ENCODE results near the gene EPG5.

Gene EPG5

DNA sequence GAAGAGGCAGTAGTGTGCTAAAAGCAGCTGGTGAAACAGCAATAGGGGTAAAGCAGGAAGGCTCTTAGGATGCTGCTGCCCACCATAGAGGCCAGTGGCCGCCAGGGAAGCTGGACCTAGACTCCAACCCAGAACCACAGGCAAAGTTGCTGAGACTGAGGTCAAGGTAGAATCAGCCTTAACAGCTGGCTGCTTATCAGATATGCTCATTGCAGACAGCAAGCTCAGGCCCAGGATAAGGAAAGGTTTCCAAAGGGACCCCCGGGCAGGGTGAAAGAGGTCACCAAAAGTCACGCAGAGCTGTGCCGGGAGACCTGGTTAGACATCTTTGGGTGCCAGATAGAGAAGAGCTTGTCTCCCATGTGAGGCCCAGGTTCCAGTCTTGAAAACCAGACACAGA, 42.9 kb upstream of the EPG5 start:
- no peak overlapping the region for H3K4ac ChIP-seq (ENCODE audit: low read length)
- no peak overlapping the region for H2BK12ac ChIP-seq (ENCODE audit: low read length)
- H3K9ac ChIP-seq (ENCODE audit: low read depth, low read length, poor library complexity): no peak overlapping the region
- no peak overlapping the region for H4K8ac ChIP-seq (ENCODE audit: low read depth, low read length)
- H3K4me1 ChIP-seq (ENCODE audit: control insufficient read depth in 2 of 2, insufficient read depth in 1 of 2, low read depth in 1 of 2, low read length in 2 of 2): no peaks in the 10 kb centered on the region
- DNase-seq (ENCODE audit: low spot score): no peak
- no peak overlapping the region for H2BK5ac ChIP-seq (ENCODE audit: low read length)
- no peak overlapping the region for H3K27ac ChIP-seq (replicated peaks; ENCODE audit: low read length)
- no peak overlapping the region for H3K4me2 ChIP-seq (ENCODE audit: insufficient read depth, low read length, poor library complexity, severe bottlenecking)
- no peak overlapping the region for H3K18ac ChIP-seq (ENCODE audit: low read length)
- no peak overlapping the region for H3K4me3 ChIP-seq (ENCODE audit: low read length in 2 of 2)
- H3K23ac ChIP-seq (ENCODE audit: low read depth, low read length, poor library complexity): no peak overlapping the region
- H4K91ac ChIP-seq (ENCODE audit: low read depth, low read length, poor library complexity): no peak overlapping the region
- H3K27me3 ChIP-seq (ENCODE audit: control insufficient read depth in 3 of 3, insufficient read depth in 3 of 3, low read depth in 1 of 3, low read length in 3 of 3): no peaks in the 10 kb centered on the region
- H3K36me3 ChIP-seq (replicated peaks in 1 of 2; ENCODE audit: control insufficient read depth in 2 of 2, insufficient read depth in 2 of 2, low read length in 2 of 2): peaks cover 0 to 6% of the 10 kb centered on the region in 2 donors
- H3K79me1 ChIP-seq (ENCODE audit: low read depth, low read length): no peaks in the 10 kb centered on the region
- no peak overlapping the region for H2BK15ac ChIP-seq (ENCODE audit: low read length)
- no peaks in the 10 kb centered on the region for H3K9me3 ChIP-seq (replicated peaks in 1 of 2; ENCODE audit: control insufficient read depth in 2 of 2, insufficient read depth in 1 of 2, low read depth in 1 of 2, low read length in 2 of 2)
- H3K14ac ChIP-seq (ENCODE audit: low read length): no peak overlapping the region
- no peak overlapping the region for H2AFZ ChIP-seq (ENCODE audit: low read length)
- H2AK5ac ChIP-seq (ENCODE audit: low read depth, low read length): no peak overlapping the region
- no CpG with 5 or more reads among the region's 4 CpGs for WGBS, 2 donors (ENCODE audit: extremely low coverage in 2 of 2, insufficient read length in 2 of 2, insufficient replicate concordance in 1 of 2)
- H2BK120ac ChIP-seq (ENCODE audit: low read depth, low read length): no peak overlapping the region

DNA sequence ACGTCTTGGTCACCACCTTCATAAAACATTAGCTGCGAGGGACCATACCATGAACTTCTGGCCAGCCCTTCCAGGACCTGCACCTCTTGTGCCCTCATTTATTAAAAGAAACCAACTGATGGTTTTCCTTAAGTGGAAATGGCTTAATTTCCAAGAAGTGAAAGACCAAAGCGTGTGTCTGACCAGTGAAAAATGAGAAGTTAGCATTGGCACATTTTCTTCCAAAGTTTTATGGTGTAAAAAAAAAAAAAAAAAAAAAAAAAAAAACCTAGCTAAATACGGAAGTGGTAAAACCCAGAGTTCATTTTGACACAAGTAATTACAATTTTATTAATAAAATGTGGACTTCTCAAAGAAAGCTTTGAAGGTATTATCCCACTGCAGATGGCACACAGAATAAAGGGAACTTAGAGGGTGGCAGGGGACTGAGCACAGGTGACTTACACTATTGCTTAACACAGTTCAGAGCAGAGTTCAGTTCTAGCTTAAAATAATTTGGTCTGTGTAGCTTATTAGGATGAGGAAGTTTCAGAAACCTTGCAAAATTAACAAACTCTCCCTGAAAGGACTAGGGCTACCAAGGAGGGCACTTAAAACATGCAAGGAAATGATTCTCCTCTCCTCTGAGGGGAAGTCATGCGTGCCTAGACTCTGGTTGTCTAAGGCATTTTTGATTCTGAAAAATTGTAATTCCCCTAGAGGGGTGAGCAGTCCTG, 42.2 kb upstream of the EPG5 start:
- H3K9ac ChIP-seq (ENCODE audit: low read depth, low read length, poor library complexity): no peak overlapping the region
- H3K4ac ChIP-seq (ENCODE audit: low read length): no peak overlapping the region
- no peak overlapping the region for H2BK5ac ChIP-seq (ENCODE audit: low read length)
- no peaks in the 10 kb centered on the region for H3K9me3 ChIP-seq (replicated peaks in 1 of 2; ENCODE audit: control insufficient read depth in 2 of 2, insufficient read depth in 1 of 2, low read depth in 1 of 2, low read length in 2 of 2)
- H2BK120ac ChIP-seq (ENCODE audit: low read depth, low read length): no peak overlapping the region
- no peak overlapping the region for H3K18ac ChIP-seq (ENCODE audit: low read length)
- H2AK5ac ChIP-seq (ENCODE audit: low read depth, low read length): no peak overlapping the region
- WGBS, 2 donors (ENCODE audit: extremely low coverage in 2 of 2, insufficient read length in 2 of 2, insufficient replicate concordance in 1 of 2): no CpG with 5 or more reads among the region's 5 CpGs
- H3K27ac ChIP-seq (replicated peaks; ENCODE audit: low read length): no peak overlapping the region
- H3K4me3 ChIP-seq (ENCODE audit: low read length in 2 of 2): no peak overlapping the region
- H3K23ac ChIP-seq (ENCODE audit: low read depth, low read length, poor library complexity): no peak overlapping the region
- H3K4me2 ChIP-seq (ENCODE audit: insufficient read depth, low read length, poor library complexity, severe bottlenecking): no peak overlapping the region
- no peak overlapping the region for H4K8ac ChIP-seq (ENCODE audit: low read depth, low read length)
- no peak overlapping the region for H2BK15ac ChIP-seq (ENCODE audit: low read length)
- no peak for DNase-seq (ENCODE audit: low spot score)
- H3K79me1 ChIP-seq (ENCODE audit: low read depth, low read length): no peaks in the 10 kb centered on the region
- H2BK12ac ChIP-seq (ENCODE audit: low read length): no peak overlapping the region
- no peaks in the 10 kb centered on the region for H3K4me1 ChIP-seq (ENCODE audit: control insufficient read depth in 2 of 2, insufficient read depth in 1 of 2, low read depth in 1 of 2, low read length in 2 of 2)
- no peaks in the 10 kb centered on the region for H3K27me3 ChIP-seq (ENCODE audit: control insufficient read depth in 3 of 3, insufficient read depth in 3 of 3, low read depth in 1 of 3, low read length in 3 of 3)
- no peak overlapping the region for H4K91ac ChIP-seq (ENCODE audit: low read depth, low read length, poor library complexity)
- no peak overlapping the region for H3K14ac ChIP-seq (ENCODE audit: low read length)
- H3K36me3 ChIP-seq (replicated peaks in 1 of 2; ENCODE audit: control insufficient read depth in 2 of 2, insufficient read depth in 2 of 2, low read length in 2 of 2): peaks cover 0 to 6% of the 10 kb centered on the region in 2 donors
- no peak overlapping the region for H2AFZ ChIP-seq (ENCODE audit: low read length)

DNA sequence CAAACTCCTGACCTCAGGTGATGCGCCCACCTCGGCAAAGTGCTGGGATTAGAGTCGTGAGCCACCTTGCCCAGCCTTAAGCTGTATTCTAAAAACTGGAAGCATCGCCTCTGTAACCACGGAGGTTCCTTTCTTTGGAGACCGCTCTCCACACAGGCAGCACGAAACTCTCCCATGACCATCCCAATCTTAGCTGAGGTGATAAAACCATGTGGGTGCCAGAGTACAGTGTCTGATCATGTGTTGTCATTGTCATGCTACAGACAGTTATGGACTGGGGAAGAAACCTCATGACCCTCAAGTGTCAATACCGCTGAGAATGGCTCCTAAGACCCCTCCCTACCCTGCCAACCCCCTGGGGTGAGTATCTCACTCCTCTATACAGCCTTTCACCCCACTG, 41.4 kb upstream of the EPG5 start:
- no peak overlapping the region for H3K9ac ChIP-seq (ENCODE audit: low read depth, low read length, poor library complexity)
- H3K4ac ChIP-seq (ENCODE audit: low read length): no peak overlapping the region
- WGBS, 2 donors (ENCODE audit: extremely low coverage in 2 of 2, insufficient read length in 2 of 2, insufficient replicate concordance in 1 of 2): no CpG with 5 or more reads among the region's 8 CpGs
- H2BK120ac ChIP-seq (ENCODE audit: low read depth, low read length): no peak overlapping the region
- no peak overlapping the region for H3K27ac ChIP-seq (replicated peaks; ENCODE audit: low read length)
- no peak overlapping the region for H4K8ac ChIP-seq (ENCODE audit: low read depth, low read length)
- H3K27me3 ChIP-seq (ENCODE audit: control insufficient read depth in 3 of 3, insufficient read depth in 3 of 3, low read depth in 1 of 3, low read length in 3 of 3): no peaks in the 10 kb centered on the region
- no peak for DNase-seq (ENCODE audit: low spot score)
- no peak overlapping the region for H3K4me3 ChIP-seq (ENCODE audit: low read length in 2 of 2)
- H3K4me1 ChIP-seq (ENCODE audit: control insufficient read depth in 2 of 2, insufficient read depth in 1 of 2, low read depth in 1 of 2, low read length in 2 of 2): no peaks in the 10 kb centered on the region
- H2BK15ac ChIP-seq (ENCODE audit: low read length): no peak overlapping the region
- H3K4me2 ChIP-seq (ENCODE audit: insufficient read depth, low read length, poor library complexity, severe bottlenecking): no peak overlapping the region
- H2BK12ac ChIP-seq (ENCODE audit: low read length): no peak overlapping the region
- no peaks in the 10 kb centered on the region for H3K79me1 ChIP-seq (ENCODE audit: low read depth, low read length)
- H3K23ac ChIP-seq (ENCODE audit: low read depth, low read length, poor library complexity): no peak overlapping the region
- H3K9me3 ChIP-seq (replicated peaks in 1 of 2; ENCODE audit: control insufficient read depth in 2 of 2, insufficient read depth in 1 of 2, low read depth in 1 of 2, low read length in 2 of 2): no peaks in the 10 kb centered on the region
- peaks cover 0 to 6% of the 10 kb centered on the region in 2 donors for H3K36me3 ChIP-seq (replicated peaks in 1 of 2; ENCODE audit: control insufficient read depth in 2 of 2, insufficient read depth in 2 of 2, low read length in 2 of 2)
- no peak overlapping the region for H2BK5ac ChIP-seq (ENCODE audit: low read length)
- H4K91ac ChIP-seq (ENCODE audit: low read depth, low read length, poor library complexity): no peak overlapping the region
- H2AK5ac ChIP-seq (ENCODE audit: low read depth, low read length): no peak overlapping the region
- H3K18ac ChIP-seq (ENCODE audit: low read length): no peak overlapping the region
- no peak overlapping the region for H3K14ac ChIP-seq (ENCODE audit: low read length)
- H2AFZ ChIP-seq (ENCODE audit: low read length): no peak overlapping the region

DNA sequence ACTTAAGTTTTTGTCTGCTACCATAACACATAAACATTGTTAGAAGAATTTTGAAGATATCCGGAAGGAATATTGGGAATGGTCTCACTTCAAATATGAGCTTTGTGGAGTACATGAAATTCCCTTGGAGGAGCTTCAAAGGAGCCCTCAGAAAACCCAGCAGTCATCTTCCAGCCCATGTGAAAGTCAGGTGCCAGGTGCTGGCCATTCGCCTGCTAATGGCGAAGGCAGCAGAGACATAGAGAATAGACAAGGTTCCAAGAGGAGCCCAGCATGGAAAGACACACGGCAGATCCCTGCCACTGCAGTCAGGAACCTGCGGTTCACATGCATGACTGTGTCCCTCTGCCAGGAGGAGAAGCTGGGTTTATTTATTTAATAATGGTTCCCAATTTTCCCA, 40.0 kb upstream of the EPG5 start:
- no peak overlapping the region for H2BK12ac ChIP-seq (ENCODE audit: low read length)
- no peak overlapping the region for H3K4ac ChIP-seq (ENCODE audit: low read length)
- H4K8ac ChIP-seq (ENCODE audit: low read depth, low read length): no peak overlapping the region
- no peak overlapping the region for H3K14ac ChIP-seq (ENCODE audit: low read length)
- peaks cover 0 to 2% (median 0%) of the 10 kb centered on the region in 3 experiments for H3K27me3 ChIP-seq (ENCODE audit: control insufficient read depth in 3 of 3, insufficient read depth in 3 of 3, low read depth in 1 of 3, low read length in 3 of 3)
- no peak overlapping the region for H3K27ac ChIP-seq (replicated peaks; ENCODE audit: low read length)
- no peak overlapping the region for H2AK5ac ChIP-seq (ENCODE audit: low read depth, low read length)
- no peak overlapping the region for H2BK15ac ChIP-seq (ENCODE audit: low read length)
- no peak overlapping the region for H2AFZ ChIP-seq (ENCODE audit: low read length)
- H3K4me3 ChIP-seq (ENCODE audit: low read length in 2 of 2): no peak overlapping the region
- H3K9ac ChIP-seq (ENCODE audit: low read depth, low read length, poor library complexity): no peak overlapping the region
- H2BK5ac ChIP-seq (ENCODE audit: low read length): no peak overlapping the region
- no peaks in the 10 kb centered on the region for H3K4me1 ChIP-seq (ENCODE audit: control insufficient read depth in 2 of 2, insufficient read depth in 1 of 2, low read depth in 1 of 2, low read length in 2 of 2)
- H3K9me3 ChIP-seq (replicated peaks in 1 of 2; ENCODE audit: control insufficient read depth in 2 of 2, insufficient read depth in 1 of 2, low read depth in 1 of 2, low read length in 2 of 2): peaks cover 2 to 10% of the 10 kb centered on the region in 2 donors
- no CpG with 5 or more reads among the region's 5 CpGs for WGBS, 2 donors (ENCODE audit: extremely low coverage in 2 of 2, insufficient read length in 2 of 2, insufficient replicate concordance in 1 of 2)
- H2BK120ac ChIP-seq (ENCODE audit: low read depth, low read length): no peak overlapping the region
- H3K79me1 ChIP-seq (ENCODE audit: low read depth, low read length): no peaks in the 10 kb centered on the region
- H3K18ac ChIP-seq (ENCODE audit: low read length): no peak overlapping the region
- no peak overlapping the region for H4K91ac ChIP-seq (ENCODE audit: low read depth, low read length, poor library complexity)
- H3K23ac ChIP-seq (ENCODE audit: low read depth, low read length, poor library complexity): no peak overlapping the region
- no peak for DNase-seq (ENCODE audit: low spot score)
- peaks cover 0 to 6% of the 10 kb centered on the region in 2 donors for H3K36me3 ChIP-seq (replicated peaks in 1 of 2; ENCODE audit: control insufficient read depth in 2 of 2, insufficient read depth in 2 of 2, low read length in 2 of 2)
- H3K4me2 ChIP-seq (ENCODE audit: insufficient read depth, low read length, poor library complexity, severe bottlenecking): no peak overlapping the region
